ENCODE data around the gene TMEM138. TPM values are rescaled to one million over a fixed set of nuclear protein-coding genes. Genes with fewer than 3 reads are reported as not detected.

TMEM138 gene
- total RNA-seq, 2 donors from 2014 or later = 17.9 to 35.4 TPM

DNA sequence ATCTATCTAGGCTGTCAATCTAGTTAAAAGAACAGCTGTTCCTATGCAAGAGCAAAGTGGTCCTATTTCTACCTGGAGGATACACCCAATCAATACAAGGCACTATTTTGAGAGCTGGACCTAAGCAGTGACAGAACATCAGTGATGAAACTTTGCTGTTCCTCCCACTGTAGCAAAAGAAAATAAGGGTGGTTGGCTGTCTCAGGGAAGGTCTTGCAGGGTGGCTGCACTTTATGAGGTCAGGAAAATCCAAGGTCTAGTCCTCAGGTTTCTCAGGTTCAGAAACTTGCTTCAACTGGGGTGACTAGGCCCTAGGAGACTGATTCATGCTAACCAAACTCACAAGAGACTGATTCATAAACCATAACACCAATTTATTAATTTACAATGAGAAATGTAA is 56.0 kb downstream of the TMEM138 start:
- no peaks in the 10 kb centered on the region for H3K9me3 ChIP-seq
- no peak overlapping the region for H3K4me3 ChIP-seq
- H3K27ac ChIP-seq = no peak overlapping the region
- H3K27me3 ChIP-seq (replicated peaks; ENCODE audit: insufficient read depth) = no peaks in the 10 kb centered on the region
- no peak for DNase-seq (ENCODE audit: low spot score)
- intact Hi-C loops (cut with DNase I) = no loop called here
- peaks cover 18 to 21% of the 10 kb centered on the region in 2 donors for H3K36me3 ChIP-seq
- TF ChIP-seq, protein P1, sequence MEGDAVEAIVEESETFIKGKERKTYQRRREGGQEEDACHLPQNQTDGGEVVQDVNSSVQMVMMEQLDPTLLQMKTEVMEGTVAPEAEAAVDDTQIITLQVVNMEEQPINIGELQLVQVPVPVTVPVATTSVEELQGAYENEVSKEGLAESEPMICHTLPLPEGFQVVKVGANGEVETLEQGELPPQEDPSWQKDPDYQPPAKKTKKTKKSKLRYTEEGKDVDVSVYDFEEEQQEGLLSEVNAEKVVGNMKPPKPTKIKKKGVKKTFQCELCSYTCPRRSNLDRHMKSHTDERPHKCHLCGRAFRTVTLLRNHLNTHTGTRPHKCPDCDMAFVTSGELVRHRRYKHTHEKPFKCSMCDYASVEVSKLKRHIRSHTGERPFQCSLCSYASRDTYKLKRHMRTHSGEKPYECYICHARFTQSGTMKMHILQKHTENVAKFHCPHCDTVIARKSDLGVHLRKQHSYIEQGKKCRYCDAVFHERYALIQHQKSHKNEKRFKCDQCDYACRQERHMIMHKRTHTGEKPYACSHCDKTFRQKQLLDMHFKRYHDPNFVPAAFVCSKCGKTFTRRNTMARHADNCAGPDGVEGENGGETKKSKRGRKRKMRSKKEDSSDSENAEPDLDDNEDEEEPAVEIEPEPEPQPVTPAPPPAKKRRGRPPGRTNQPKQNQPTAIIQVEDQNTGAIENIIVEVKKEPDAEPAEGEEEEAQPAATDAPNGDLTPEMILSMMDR (IDR thresholded peaks at IDR 0.05) = no peak
- TF ChIP-seq POLR2A (IDR thresholded peaks at IDR 0.05) (no peak), POLR2AphosphoS5 (IDR thresholded peaks at IDR 0.05) (no peak)
- H3K4me1 ChIP-seq (replicated peaks) = no peaks in the 10 kb centered on the region

Other genes with a start within 250 kb of the TMEM138 start
- 10 to 100 TPM; 32.2 to 38.8 TPM for gene VPS37C, start 200.9 kb upstream of the TMEM138 start, total RNA-seq
- under 1 TPM in 1 of 2 donors, not detected in 1; 0.77 TPM for gene PGA3, start 158.9 kb upstream of the TMEM138 start, total RNA-seq
- gene PGA4, start 140.0 kb upstream of the TMEM138 start, total RNA-seq = not detected
- not detected for gene PGA5, start 121.2 kb upstream of the TMEM138 start, total RNA-seq
- 1 to 10 TPM; 2.0 to 4.3 TPM for gene VWCE, start 67.1 kb upstream of the TMEM138 start, total RNA-seq
- 100 to 1,000 TPM; 179 to 253 TPM for gene DDB1, start 29.3 kb upstream of the TMEM138 start, total RNA-seq
- gene TKFC, start 29.1 kb upstream of the TMEM138 start, total RNA-seq = 10 to 100 TPM; 52.8 to 79.3 TPM
- gene CYB561A3, start 492 bp upstream of the TMEM138 start, total RNA-seq = 10 to 100 TPM; 51.6 to 79.1 TPM
- 10 to 100 TPM; 13.3 to 24.1 TPM for gene TMEM216, start 30.2 kb downstream of the TMEM138 start, total RNA-seq
- 10 to 100 TPM; 44.7 to 66.8 TPM for gene CPSF7, start 67.6 kb downstream of the TMEM138 start, total RNA-seq
- gene SDHAF2, start 67.8 kb downstream of the TMEM138 start, total RNA-seq = 10 to 100 TPM; 24.6 to 59.4 TPM
- gene LRRC10B, start 146.4 kb downstream of the TMEM138 start, total RNA-seq = 1 to 10 TPM in 1 of 2 donors, under 1 TPM in 1; 0.09 to 1.2 TPM
- gene SYT7, start 218.7 kb downstream of the TMEM138 start, total RNA-seq = 100 to 1,000 TPM; 114 to 199 TPM